IPS-NIHi7 (cell line): ENCODE measurements around the gene MBNL1.
"Not testable (repeated sequence)": the region's sequence is repeated elsewhere in the genome, so short reads cannot be mapped to it uniquely, and the experiment has no call there.

Source experiments
- DNase-seq: peaks from one replicate; pipeline ENCODE4 v3.0.0; 2012; ENCODE audit warnings: mixed read lengths; ENCODE audit errors: extremely low spot score

Gene MBNL1

GRCh38 chr3:152402695-152403451 lies 134.1 kb downstream of the MBNL1 start:
- DNase-seq, result no peak

GRCh38 chr3:152403632-152404066 lies 134.9 kb downstream of the MBNL1 start:
- DNase-seq, result peak; percentile 13

GRCh38 chr3:152404976-152405375 lies 136.2 kb downstream of the MBNL1 start:
- DNase-seq, result no peak

GRCh38 chr3:152405915-152406802 lies 137.4 kb downstream of the MBNL1 start:
- no peak for DNase-seq

- no peak for DNase-seq
These were observed 144.5 kb downstream of the MBNL1 start for GRCh38 chr3:152413240-152413639.

GRCh38 chr3:152416808-152417580 lies 148.3 kb downstream of the MBNL1 start:
- DNase-seq, result no peak

- no peak for DNase-seq
These were observed 151.0 kb downstream of the MBNL1 start for GRCh38 chr3:152419748-152420147.

- DNase-seq, result no peak
These were observed 152.4 kb downstream of the MBNL1 start for GRCh38 chr3:152421162-152421561.

- DNase-seq, result no peak
These were observed 157.7 kb downstream of the MBNL1 start for GRCh38 chr3:152426393-152426792.

- DNase-seq, result no peak
These were observed 159.8 kb downstream of the MBNL1 start for GRCh38 chr3:152428577-152428976.

GRCh38 chr3:152430223-152431002 lies 161.7 kb downstream of the MBNL1 start:
- DNase-seq, result no peak

- DNase-seq, result no peak
These were observed 165.4 kb downstream of the MBNL1 start for GRCh38 chr3:152434142-152434541.

- DNase-seq, result not testable (repeated sequence)
These were observed 166.5 kb downstream of the MBNL1 start for GRCh38 chr3:152435210-152435609.

- DNase-seq, result no peak
These were observed 168.2 kb downstream of the MBNL1 start for GRCh38 chr3:152436707-152437590.

GRCh38 chr3:152438181-152438580 lies 169.5 kb downstream of the MBNL1 start:
- DNase-seq, result no peak

- no peak for DNase-seq
These were observed 170.0 kb downstream of the MBNL1 start for GRCh38 chr3:152438706-152439105.

GRCh38 chr3:152440243-152440642 lies 171.5 kb downstream of the MBNL1 start:
- DNase-seq, result not testable (repeated sequence)

GRCh38 chr3:152443212-152444023 lies 174.7 kb downstream of the MBNL1 start:
- no peak for DNase-seq

GRCh38 chr3:152444029-152444641 lies 175.4 kb downstream of the MBNL1 start:
- peak; percentile 12 for DNase-seq
